Keratinocyte (primary cell): ENCODE measurements around the gene MAP3K14. TPM values are rescaled to one million over a fixed set of nuclear protein-coding genes. Genes with fewer than 3 reads are reported as not detected.
A peak's percentile ranks its signal among the peaks of the same experiment; 100 is the strongest.

Experiments
- DNase-seq: peaks from one replicate; pipeline ENCODE4 v3.0.0-alpha.2; 2011; ENCODE audit warnings: low read depth, missing footprints, low spot score
- FAIRE-seq: peaks from 2 replicates; lab custom pipeline; 2011; peaks lifted over from hg19 to GRCh38; lab: Jason Lieb, UNC
- H2AFZ ChIP-seq: 2 replicates; pipeline ENCODE4 v1.6.0; 2012; ENCODE audit warnings: low read length, control low read depth, inconsistent platforms; ENCODE audit not compliant: control insufficient read depth
- H3K27ac ChIP-seq: 2 replicates; pipeline ENCODE4 v1.5.1; 2011; ENCODE audit warnings: low read length; ENCODE audit not compliant: control insufficient read depth, insufficient read depth
- H3K27me3 ChIP-seq: 3 replicates; pipeline ENCODE4 v1.6.0; 2011; ENCODE audit warnings: low read length; ENCODE audit not compliant: control insufficient read depth, insufficient read depth; ENCODE audit errors: extremely low read depth
- H3K36me3 ChIP-seq, 2 experiments: 2 replicates in 1 of 2; 3 replicates in 1 of 2; pipeline ENCODE4 v1.5.1; 2011; ENCODE audit warnings: low read length in 2 of 2, mild to moderate bottlenecking in 1 of 2; ENCODE audit not compliant: control insufficient read depth in 2 of 2, insufficient read depth in 2 of 2; ENCODE audit errors: extremely low read depth in 1 of 2
- H3K4me1 ChIP-seq: 3 replicates; pipeline ENCODE4 v1.5.1; 2011; ENCODE audit warnings: low read length; ENCODE audit not compliant: control insufficient read depth, insufficient read depth; ENCODE audit errors: extremely low read depth
- H3K4me2 ChIP-seq: 3 replicates; pipeline ENCODE4 v1.6.0; 2011; ENCODE audit warnings: low read depth, low read length; ENCODE audit not compliant: control insufficient read depth, insufficient read depth; ENCODE audit errors: extremely low read depth
- H3K4me3 ChIP-seq, 3 experiments: fragments of 200-600 bp in 1 of 3; sonication (generic) in 1 of 3; 2 replicates in 2 of 3; 3 replicates in 1 of 3; pipeline ENCODE4 v1.5.1; 2011 to 2016; ENCODE audit warnings: low read length in 3 of 3, mild to moderate bottlenecking in 3 of 3, control low read depth in 2 of 3, inconsistent platforms in 1 of 3, low read depth in 1 of 3, mixed read lengths in 1 of 3, mixed run types in 1 of 3, moderate library complexity in 1 of 3; ENCODE audit not compliant: control insufficient read depth in 2 of 3, insufficient read depth in 2 of 3; ENCODE audit errors: extremely low read depth in 1 of 3
- H3K79me2 ChIP-seq: 2 replicates; pipeline ENCODE4 v1.6.0; 2012; ENCODE audit warnings: low read length; ENCODE audit not compliant: control insufficient read depth, insufficient read depth
- H3K9ac ChIP-seq: 3 replicates; pipeline ENCODE4 v1.6.0; 2011; ENCODE audit warnings: low read length; ENCODE audit not compliant: control insufficient read depth, insufficient read depth; ENCODE audit errors: extremely low read depth
- H3K9me1 ChIP-seq: 3 replicates; pipeline ENCODE4 v1.6.0; 2011; ENCODE audit warnings: low read length; ENCODE audit not compliant: control insufficient read depth, insufficient read depth; ENCODE audit errors: extremely low read depth
- H3K9me3 ChIP-seq: 2 replicates; pipeline ENCODE4 v1.5.1; 2012; ENCODE audit warnings: low read depth, low read length; ENCODE audit not compliant: control insufficient read depth
- H4K20me1 ChIP-seq: 3 replicates; pipeline ENCODE4 v1.6.0; 2011; ENCODE audit warnings: low read length; ENCODE audit not compliant: control insufficient read depth, insufficient read depth; ENCODE audit errors: extremely low read depth
- CTCF ChIP-seq, 3 experiments: IDR thresholded peaks in 1 of 3; conservative IDR thresholded peaks in 1 of 3; optimal IDR thresholded peaks in 1 of 3; 2 replicates in 2 of 3; 3 replicates in 1 of 3; pipeline versions ENCODE3 to v1.5.1; 2011; ENCODE audit warnings: low read length in 3 of 3, mild to moderate bottlenecking in 3 of 3, moderate library complexity in 2 of 3, control low read depth in 1 of 3, inconsistent platforms in 1 of 3; ENCODE audit not compliant: insufficient read depth in 2 of 3; ENCODE audit errors: extremely low read depth in 1 of 3
- EZH2 ChIP-seq: IDR thresholded peaks from one replicate; pipeline ENCODE4 v1.6.1; 2012; ENCODE audit warnings: inconsistent platforms, mild to moderate bottlenecking, low read length, moderate library complexity
- dilution Hi-C: fragments of 300-500 bp; cut with MboI; formaldehyde crosslinking; loops from one replicate; pipeline ENCODE4 v1.7.0; 2020; ENCODE audit warnings: low sequenced_read_pairs; ENCODE audit not compliant: extremely low pct_ligation_motif_present
- polyA plus RNA-seq, 5 experiments: library from polyadenylated mRNA; depleted of rRNA in 3 of 5; stranded (reverse) in 3 of 5; stranded (forward) in 1 of 5; unstranded in 1 of 5; fragments of >200 nt; gene quantifications; 1 replicate in 1 of 5; 2 replicates in 3 of 5; 3 replicates in 1 of 5; pipeline versions ENCODE4 v1.2.1 to v1.2.3, GENCODE V29; 2011 to 2012; ENCODE audit warnings: missing spikeins in 2 of 5, low read depth in 1 of 5, low replicate concordance in 1 of 5

Gene MAP3K14
- polyA plus RNA-seq, 1 donor (not counting 4 experiments of a cell fraction or from before 2014, with no cell fraction given), result 6.5 TPM

- H4K20me1 ChIP-seq, result peaks cover 24% of the 10 kb centered on the region
- H3K27me3 ChIP-seq, result no peaks in the 10 kb centered on the region
- H3K4me1 ChIP-seq, result peaks cover 84% of the 10 kb centered on the region
- TF ChIP-seq EZH2, result no peak
- no peak for TF ChIP-seq CTCF (optimal IDR thresholded peaks at IDR 0.05 in 1 of 3, IDR thresholded peaks at IDR 0.05 in 1 of 3, conservative IDR thresholded peaks at IDR 0.05 in 1 of 3; ENCODE audit: extremely low read depth in 1 of 3, insufficient read depth in 2 of 3, low read length in 3 of 3)
- peaks cover 8 to 10% of the 10 kb centered on the region in 2 experiments for H3K36me3 ChIP-seq
- peaks cover 58% of the 10 kb centered on the region for H3K79me2 ChIP-seq
- FAIRE-seq (peak; percentile 5), DNase-seq (no peak)
- dilution Hi-C loops, result no loop called here
- H3K4me2 ChIP-seq, result peak overlapping the region; percentile 95
- peaks cover 5% of the 10 kb centered on the region for H3K9me1 ChIP-seq
- peak overlapping the region; percentile 85 to 92 (median 91) for H3K4me3 ChIP-seq
- H3K9me3 ChIP-seq, result no peaks in the 10 kb centered on the region
- H3K27ac ChIP-seq, result peak overlapping the region; percentile 65
- H3K9ac ChIP-seq, result peak overlapping the region; percentile 82
- no peak overlapping the region for H2AFZ ChIP-seq
Observed at GRCh38 chr17:45315648-45316433, 979 bp downstream of the MAP3K14 start.

- DNase-seq (no peak), FAIRE-seq (no peak)
- dilution Hi-C loops, result no loop called here
- Histone ChIP-seq H3K9ac (peak overlapping the region; percentile 82), H4K20me1 (peaks cover 26% of the 10 kb centered on the region), H3K9me3 (no peaks in the 10 kb centered on the region), H3K36me3 (peaks cover 8 to 17% of the 10 kb centered on the region in 2 experiments), H3K4me1 (peaks cover 81% of the 10 kb centered on the region), H2AFZ (no peak overlapping the region), H3K79me2 (peaks cover 66% of the 10 kb centered on the region), H3K4me3 (peak overlapping the region; percentile 85 to 92 (median 91)), H3K27ac (peak overlapping the region; percentile 65), H3K9me1 (peaks cover 7% of the 10 kb centered on the region), H3K27me3 (no peaks in the 10 kb centered on the region), H3K4me2 (peak overlapping the region; percentile 95)
- TF ChIP-seq EZH2, result no peak
- TF ChIP-seq CTCF (optimal IDR thresholded peaks at IDR 0.05 in 1 of 3, IDR thresholded peaks at IDR 0.05 in 1 of 3, conservative IDR thresholded peaks at IDR 0.05 in 1 of 3; ENCODE audit: extremely low read depth in 1 of 3, insufficient read depth in 2 of 3, low read length in 3 of 3), result no peak
Observed at GRCh38 chr17:45314741-45315647, 1.8 kb downstream of the MAP3K14 start.
